ENCODE results near the gene TMPRSS9. TPM values are rescaled to one million over a fixed set of nuclear protein-coding genes. Genes with fewer than 3 reads are reported as not detected.

The TMPRSS9 gene
- total and polyA plus RNA-seq, 9 donors, result 0.05 to 0.51 (median 0.19) TPM; not detected in 1

DNA sequence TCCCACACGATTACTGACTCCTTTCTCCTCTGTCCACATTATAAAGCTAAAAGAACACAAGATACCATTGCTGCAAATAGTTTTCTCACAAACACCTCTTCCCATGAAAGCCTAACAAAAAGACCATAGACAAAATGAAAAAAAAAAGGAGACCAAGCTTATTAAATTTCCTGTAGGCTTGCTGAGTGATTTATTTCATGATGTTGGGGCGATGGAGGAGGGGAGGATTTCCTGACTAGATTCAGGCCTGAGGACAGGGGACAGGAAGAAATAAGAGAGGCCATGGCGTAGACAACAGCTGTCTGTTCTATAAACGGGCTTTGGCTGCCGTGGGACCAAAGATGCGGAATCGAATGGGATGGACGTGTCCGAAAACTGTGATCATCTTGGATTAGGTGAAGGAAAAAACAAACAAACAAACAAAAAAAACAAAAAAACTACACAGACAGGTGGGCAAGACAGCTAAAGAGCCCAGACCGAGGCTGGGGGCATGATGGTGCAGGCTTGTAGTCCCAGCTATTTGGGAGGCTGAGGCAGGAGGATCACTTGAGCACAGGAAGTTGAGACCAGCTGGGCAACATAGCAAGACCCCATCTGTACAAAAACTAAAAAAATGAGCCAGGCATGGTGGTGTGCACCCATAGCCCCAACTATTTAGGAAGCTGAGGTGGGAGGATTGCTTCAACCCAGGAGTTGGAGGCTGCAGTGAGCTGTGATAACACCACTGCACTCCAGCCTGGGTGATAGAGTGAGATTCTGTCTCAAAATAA is 5.3 kb downstream of the TMPRSS9 start:
- DNase-seq, result no peak
- H3K4me3 ChIP-seq, result no peak overlapping the region
- intact Hi-C loops (cut with DNase I), result no loop called here
- no peaks in the 10 kb centered on the region for H3K27me3 ChIP-seq
- WGBS, 3 donors, result 63 to 71% (median 65%) methylated on average over 10 of the region's 10 CpGs
- peaks cover 0 to 6% of the 10 kb centered on the region in 2 donors for H3K9me3 ChIP-seq
- no peak for TF ChIP-seq EP300 (IDR thresholded peaks at IDR 0.05)
- TF ChIP-seq, protein P1, sequence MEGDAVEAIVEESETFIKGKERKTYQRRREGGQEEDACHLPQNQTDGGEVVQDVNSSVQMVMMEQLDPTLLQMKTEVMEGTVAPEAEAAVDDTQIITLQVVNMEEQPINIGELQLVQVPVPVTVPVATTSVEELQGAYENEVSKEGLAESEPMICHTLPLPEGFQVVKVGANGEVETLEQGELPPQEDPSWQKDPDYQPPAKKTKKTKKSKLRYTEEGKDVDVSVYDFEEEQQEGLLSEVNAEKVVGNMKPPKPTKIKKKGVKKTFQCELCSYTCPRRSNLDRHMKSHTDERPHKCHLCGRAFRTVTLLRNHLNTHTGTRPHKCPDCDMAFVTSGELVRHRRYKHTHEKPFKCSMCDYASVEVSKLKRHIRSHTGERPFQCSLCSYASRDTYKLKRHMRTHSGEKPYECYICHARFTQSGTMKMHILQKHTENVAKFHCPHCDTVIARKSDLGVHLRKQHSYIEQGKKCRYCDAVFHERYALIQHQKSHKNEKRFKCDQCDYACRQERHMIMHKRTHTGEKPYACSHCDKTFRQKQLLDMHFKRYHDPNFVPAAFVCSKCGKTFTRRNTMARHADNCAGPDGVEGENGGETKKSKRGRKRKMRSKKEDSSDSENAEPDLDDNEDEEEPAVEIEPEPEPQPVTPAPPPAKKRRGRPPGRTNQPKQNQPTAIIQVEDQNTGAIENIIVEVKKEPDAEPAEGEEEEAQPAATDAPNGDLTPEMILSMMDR (IDR thresholded peaks at IDR 0.05), result no peak
- no peaks in the 10 kb centered on the region for H3K36me3 ChIP-seq
- no peaks in the 10 kb centered on the region for H3K4me1 ChIP-seq (ENCODE audit: insufficient read depth)
- no peak overlapping the region for H3K27ac ChIP-seq

DNA sequence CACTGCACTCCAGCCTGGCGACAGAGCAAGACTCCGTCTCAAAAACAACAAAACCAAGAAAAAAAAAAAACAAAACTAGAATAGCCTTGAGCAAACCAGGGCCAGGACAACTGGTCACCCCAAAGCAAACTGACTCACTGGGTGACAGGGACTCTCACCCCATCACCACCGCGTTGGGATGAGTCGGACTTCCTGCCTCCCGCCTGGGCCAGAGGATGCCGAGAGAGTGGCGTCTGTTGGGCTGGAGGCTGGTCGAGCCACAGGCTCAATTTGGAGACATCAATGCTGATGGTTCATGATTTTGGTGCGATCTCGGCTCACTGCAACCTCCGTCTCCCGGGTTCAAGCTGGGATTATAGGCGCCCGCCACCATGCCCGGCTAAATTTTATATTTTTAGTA is 11.6 kb downstream of the TMPRSS9 start:
- H3K27me3 ChIP-seq, result no peaks in the 10 kb centered on the region
- no peaks in the 10 kb centered on the region for H3K36me3 ChIP-seq
- no peak for DNase-seq
- no peak overlapping the region for H3K4me3 ChIP-seq
- intact Hi-C loops (cut with DNase I), result no loop called here
- TF ChIP-seq EP300 (IDR thresholded peaks at IDR 0.05) (no peak), POLR2A (IDR thresholded peaks at IDR 0.05) (no peak)
- TF ChIP-seq, protein P1 (IDR thresholded peaks at IDR 0.05), result no peak
- no peaks in the 10 kb centered on the region for H3K4me1 ChIP-seq (ENCODE audit: insufficient read depth)
- H3K27ac ChIP-seq, result no peak overlapping the region
- H3K9me3 ChIP-seq, result peaks cover 0 to 6% of the 10 kb centered on the region in 2 donors
- WGBS, 3 donors, result 52 to 69% (median 63%) methylated on average over 16 of the region's 16 CpGs

DNA sequence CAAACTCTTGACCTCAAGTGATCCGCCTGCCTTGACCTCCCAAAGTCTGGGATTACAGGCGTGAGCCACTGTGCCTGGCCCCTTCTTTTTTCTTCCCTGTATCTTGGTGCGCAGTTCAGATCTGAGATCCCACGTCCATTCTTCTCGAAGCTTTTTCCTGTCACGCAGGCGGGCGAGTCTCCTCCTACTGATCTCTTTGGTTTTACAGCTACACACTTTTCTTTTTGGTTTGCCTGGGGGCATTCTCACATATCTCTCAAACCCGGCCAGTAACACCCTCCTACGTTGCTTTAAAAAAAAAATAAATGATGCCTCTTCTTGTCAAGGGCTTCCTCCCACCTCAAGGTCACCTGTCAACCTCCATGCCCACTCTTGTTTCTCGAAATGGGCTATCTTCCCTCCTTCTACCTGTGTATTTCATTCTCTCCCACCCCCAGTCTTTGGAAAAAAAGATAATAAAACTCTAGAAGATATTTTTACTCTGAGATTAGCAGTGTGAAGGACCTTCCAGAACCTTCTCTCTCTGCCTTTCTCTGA is 12.1 kb downstream of the TMPRSS9 start:
- 13 to 22% (median 13%) methylated on average over 11 of the region's 11 CpGs for WGBS, 3 donors
- no peak for DNase-seq
- no peak for TF ChIP-seq EP300 (IDR thresholded peaks at IDR 0.05)
- TF ChIP-seq, protein P1 (IDR thresholded peaks at IDR 0.05), result no peak
- TF ChIP-seq POLR2A (IDR thresholded peaks at IDR 0.05), result no peak
- Histone ChIP-seq H3K27ac (no peak overlapping the region), H3K4me1 (ENCODE audit: insufficient read depth) (no peaks in the 10 kb centered on the region), H3K4me3 (no peak overlapping the region), H3K9me3 (peaks cover 0 to 6% of the 10 kb centered on the region in 2 donors), H3K36me3 (no peaks in the 10 kb centered on the region), H3K27me3 (no peaks in the 10 kb centered on the region)
- intact Hi-C loops (cut with DNase I), result no loop called here

DNA sequence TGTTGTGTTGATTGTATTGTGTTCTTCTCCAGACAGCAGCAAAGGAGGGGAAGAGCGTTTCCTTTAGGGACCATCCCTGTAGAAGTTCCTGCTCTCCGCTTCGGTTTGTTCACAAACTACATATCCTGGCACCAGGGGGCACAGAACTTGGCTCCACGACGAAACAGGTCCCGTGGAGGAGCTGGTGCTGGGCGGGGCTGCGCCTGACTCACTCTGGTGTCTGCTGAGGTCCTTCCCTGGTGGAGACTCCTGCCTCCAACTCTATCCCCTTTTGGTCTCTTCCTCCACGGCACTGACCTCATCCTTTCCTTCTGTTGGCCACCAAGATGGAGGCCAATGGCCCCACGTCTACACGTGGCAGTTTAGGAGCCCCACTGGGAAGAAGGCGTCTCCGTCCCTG is 14.7 kb downstream of the TMPRSS9 start:
- TF ChIP-seq, protein P1 (IDR thresholded peaks at IDR 0.05), result no peak
- TF ChIP-seq EP300 (IDR thresholded peaks at IDR 0.05), result no peak
- TF ChIP-seq POLR2A (IDR thresholded peaks at IDR 0.05), result no peak
- DNase-seq, result no peak
- peaks cover 0 to 2% of the 10 kb centered on the region in 2 donors for H3K9me3 ChIP-seq

More for the DNA sequence above, 14.7 kb downstream of the TMPRSS9 start:
- Histone ChIP-seq H3K4me1 (ENCODE audit: insufficient read depth) (no peaks in the 10 kb centered on the region), H3K4me3 (no peak overlapping the region), H3K36me3 (no peaks in the 10 kb centered on the region), H3K27me3 (no peaks in the 10 kb centered on the region), H3K27ac (no peak overlapping the region)
- intact Hi-C loops (cut with DNase I), result no loop called here
- WGBS, 3 donors, result 83 to 92% (median 87%) methylated on average over 13 of the region's 13 CpGs

Measured in ovary (tissue), 9 donors.